ENCODE results near the gene MUC4. TPM values are rescaled to one million over a fixed set of nuclear protein-coding genes. Genes with fewer than 3 reads are reported as not detected.
A peak's percentile ranks its signal among the peaks of the same experiment; 100 is the strongest.

The MUC4 gene
- total and polyA plus RNA-seq, 4 donors, result not detected

DNA sequence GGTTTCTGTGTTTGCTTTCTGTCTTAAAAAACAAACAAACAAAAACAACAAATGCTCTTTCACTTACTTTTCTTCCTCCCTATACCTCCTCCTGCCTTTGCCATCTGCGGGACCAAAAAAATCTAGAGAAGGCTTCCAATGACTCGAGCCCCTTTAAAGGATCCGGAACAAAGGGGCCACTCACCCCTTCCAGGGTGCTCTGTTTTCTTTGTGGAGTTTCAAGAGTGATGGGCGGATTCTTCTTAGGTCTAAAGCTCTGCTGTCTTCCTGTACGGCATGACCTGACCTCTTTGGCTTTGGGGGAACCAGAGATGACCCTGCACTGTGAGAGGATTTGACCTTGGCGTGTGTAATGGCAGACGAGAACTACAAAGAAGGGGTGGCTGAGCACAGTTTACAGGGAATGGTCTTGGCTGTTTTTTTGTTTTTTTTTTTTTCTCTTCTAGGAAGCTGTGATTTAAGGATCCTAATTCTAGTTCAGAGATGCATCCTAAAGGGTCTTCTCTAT lies 93.2 kb downstream of the MUC4 start:
- no peak for TF ChIP-seq YY1 (IDR thresholded peaks at IDR 0.05)
- no peak for TF ChIP-seq HNF4G (IDR thresholded peaks at IDR 0.05)
- no peak for TF ChIP-seq GABPA (IDR thresholded peaks at IDR 0.05 in 1 of 2, conservative IDR thresholded peaks at IDR 0.05 in 1 of 2)
- Histone ChIP-seq H3K27ac (ENCODE audit: low read depth in 1 of 2, low read length in 2 of 2) (no peak overlapping the region), H3K9ac (ENCODE audit: low read depth in 1 of 2, low read length in 2 of 2) (no peak overlapping the region), H3K4me3 (ENCODE audit: low read depth in 1 of 3, low read length in 3 of 3) (no peak overlapping the region), H3K27me3 (ENCODE audit: control insufficient read depth in 4 of 4, insufficient read depth in 4 of 4, low read length in 3 of 4) (no peaks in the 10 kb centered on the region), H3K4me1 (ENCODE audit: control insufficient read depth in 4 of 4, insufficient read depth in 4 of 4, low read length in 3 of 4) (no peaks in the 10 kb centered on the region), H3K9me3 (ENCODE audit: control insufficient read depth in 4 of 4, low read length in 3 of 4) (no peaks in the 10 kb centered on the region), H3K36me3 (ENCODE audit: control insufficient read depth in 4 of 4, insufficient read depth in 3 of 4, low read depth in 1 of 4, low read length in 3 of 4) (peaks cover 0 to 4% (median under 1%) of the 10 kb centered on the region in 4 donors)
- DNase-seq (ENCODE audit: low spot score), result no peak
- WGBS, result 84% methylated on average over 7 of the region's 7 CpGs

DNA sequence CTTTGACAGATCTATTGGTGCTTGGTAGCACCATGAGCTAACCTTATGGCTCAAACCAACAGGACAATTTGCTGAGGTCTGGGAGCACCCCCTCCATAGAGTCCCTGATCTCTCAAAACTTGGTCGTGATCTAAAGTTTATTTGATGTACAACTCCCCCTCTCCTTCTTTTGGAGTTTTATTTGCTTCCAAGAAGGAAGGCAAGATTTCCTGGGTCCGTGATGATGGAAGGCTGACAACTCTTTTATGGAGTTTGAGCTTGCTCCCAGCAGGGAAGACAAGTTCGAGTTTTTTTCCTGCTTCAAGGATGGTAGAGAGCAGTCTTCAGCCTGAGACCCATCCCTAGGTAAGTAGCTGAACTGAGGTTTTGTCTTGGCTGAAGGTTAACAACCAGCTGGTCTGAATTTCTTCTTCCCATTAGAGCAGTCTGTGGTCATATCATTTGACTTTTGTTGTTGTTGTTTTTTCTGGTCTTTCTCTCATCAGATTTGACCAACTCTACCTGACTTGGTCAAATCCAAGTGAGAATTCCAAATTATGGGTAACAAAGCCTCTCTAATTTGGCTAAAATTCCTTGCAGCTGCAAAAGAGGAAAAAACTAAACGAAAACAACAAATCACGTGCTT lies 93.8 kb downstream of the MUC4 start:
- Histone ChIP-seq H3K4me1 (ENCODE audit: control insufficient read depth in 4 of 4, insufficient read depth in 4 of 4, low read length in 3 of 4) (no peaks in the 10 kb centered on the region), H3K27me3 (ENCODE audit: control insufficient read depth in 4 of 4, insufficient read depth in 4 of 4, low read length in 3 of 4) (no peaks in the 10 kb centered on the region), H3K4me3 (ENCODE audit: low read depth in 1 of 3, low read length in 3 of 3) (no peak overlapping the region), H3K9ac (ENCODE audit: low read depth in 1 of 2, low read length in 2 of 2) (no peak overlapping the region), H3K9me3 (ENCODE audit: control insufficient read depth in 4 of 4, low read length in 3 of 4) (no peaks in the 10 kb centered on the region), H3K27ac (ENCODE audit: low read depth in 1 of 2, low read length in 2 of 2) (no peak overlapping the region), H3K36me3 (ENCODE audit: control insufficient read depth in 4 of 4, insufficient read depth in 3 of 4, low read depth in 1 of 4, low read length in 3 of 4) (peaks cover 0 to 4% (median under 1%) of the 10 kb centered on the region in 4 donors)
- 65% methylated on average over 5 of the region's 5 CpGs for WGBS
- TF ChIP-seq, protein P1, sequence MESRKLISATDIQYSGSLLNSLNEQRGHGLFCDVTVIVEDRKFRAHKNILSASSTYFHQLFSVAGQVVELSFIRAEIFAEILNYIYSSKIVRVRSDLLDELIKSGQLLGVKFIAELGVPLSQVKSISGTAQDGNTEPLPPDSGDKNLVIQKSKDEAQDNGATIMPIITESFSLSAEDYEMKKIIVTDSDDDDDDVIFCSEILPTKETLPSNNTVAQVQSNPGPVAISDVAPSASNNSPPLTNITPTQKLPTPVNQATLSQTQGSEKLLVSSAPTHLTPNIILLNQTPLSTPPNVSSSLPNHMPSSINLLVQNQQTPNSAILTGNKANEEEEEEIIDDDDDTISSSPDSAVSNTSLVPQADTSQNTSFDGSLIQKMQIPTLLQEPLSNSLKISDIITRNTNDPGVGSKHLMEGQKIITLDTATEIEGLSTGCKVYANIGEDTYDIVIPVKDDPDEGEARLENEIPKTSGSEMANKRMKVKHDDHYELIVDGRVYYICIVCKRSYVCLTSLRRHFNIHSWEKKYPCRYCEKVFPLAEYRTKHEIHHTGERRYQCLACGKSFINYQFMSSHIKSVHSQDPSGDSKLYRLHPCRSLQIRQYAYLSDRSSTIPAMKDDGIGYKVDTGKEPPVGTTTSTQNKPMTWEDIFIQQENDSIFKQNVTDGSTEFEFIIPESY (IDR thresholded peaks at IDR 0.05), result no peak
- TF ChIP-seq FOXA1 (IDR thresholded peaks at IDR 0.05), result no peak
- TF ChIP-seq, protein P2, sequence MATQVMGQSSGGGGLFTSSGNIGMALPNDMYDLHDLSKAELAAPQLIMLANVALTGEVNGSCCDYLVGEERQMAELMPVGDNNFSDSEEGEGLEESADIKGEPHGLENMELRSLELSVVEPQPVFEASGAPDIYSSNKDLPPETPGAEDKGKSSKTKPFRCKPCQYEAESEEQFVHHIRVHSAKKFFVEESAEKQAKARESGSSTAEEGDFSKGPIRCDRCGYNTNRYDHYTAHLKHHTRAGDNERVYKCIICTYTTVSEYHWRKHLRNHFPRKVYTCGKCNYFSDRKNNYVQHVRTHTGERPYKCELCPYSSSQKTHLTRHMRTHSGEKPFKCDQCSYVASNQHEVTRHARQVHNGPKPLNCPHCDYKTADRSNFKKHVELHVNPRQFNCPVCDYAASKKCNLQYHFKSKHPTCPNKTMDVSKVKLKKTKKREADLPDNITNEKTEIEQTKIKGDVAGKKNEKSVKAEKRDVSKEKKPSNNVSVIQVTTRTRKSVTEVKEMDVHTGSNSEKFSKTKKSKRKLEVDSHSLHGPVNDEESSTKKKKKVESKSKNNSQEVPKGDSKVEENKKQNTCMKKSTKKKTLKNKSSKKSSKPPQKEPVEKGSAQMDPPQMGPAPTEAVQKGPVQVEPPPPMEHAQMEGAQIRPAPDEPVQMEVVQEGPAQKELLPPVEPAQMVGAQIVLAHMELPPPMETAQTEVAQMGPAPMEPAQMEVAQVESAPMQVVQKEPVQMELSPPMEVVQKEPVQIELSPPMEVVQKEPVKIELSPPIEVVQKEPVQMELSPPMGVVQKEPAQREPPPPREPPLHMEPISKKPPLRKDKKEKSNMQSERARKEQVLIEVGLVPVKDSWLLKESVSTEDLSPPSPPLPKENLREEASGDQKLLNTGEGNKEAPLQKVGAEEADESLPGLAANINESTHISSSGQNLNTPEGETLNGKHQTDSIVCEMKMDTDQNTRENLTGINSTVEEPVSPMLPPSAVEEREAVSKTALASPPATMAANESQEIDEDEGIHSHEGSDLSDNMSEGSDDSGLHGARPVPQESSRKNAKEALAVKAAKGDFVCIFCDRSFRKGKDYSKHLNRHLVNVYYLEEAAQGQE (IDR thresholded peaks at IDR 0.05), result no peak
- no peak for DNase-seq (ENCODE audit: low spot score)

DNA sequence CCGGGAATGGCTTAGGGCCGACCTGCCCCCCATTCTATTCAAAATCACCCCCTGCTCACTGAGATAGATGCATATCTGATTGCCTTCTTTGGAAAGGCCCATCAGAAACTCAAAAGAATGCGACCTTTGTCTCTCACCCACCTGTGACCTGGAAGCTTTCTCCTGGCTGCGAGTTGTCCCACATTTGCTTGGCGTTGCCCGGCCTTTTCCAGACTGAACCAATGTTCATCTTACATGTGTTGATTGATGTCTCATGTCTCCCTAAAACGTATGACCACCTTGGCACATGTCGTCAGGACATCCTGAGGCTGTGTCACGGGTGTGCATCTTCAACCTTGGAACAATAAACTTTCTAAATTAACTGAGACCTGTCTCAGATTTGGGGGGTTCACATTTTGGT lies 94.3 kb downstream of the MUC4 start:
- peaks cover 0 to 4% (median under 1%) of the 10 kb centered on the region in 4 donors for H3K36me3 ChIP-seq (ENCODE audit: control insufficient read depth in 4 of 4, insufficient read depth in 3 of 4, low read depth in 1 of 4, low read length in 3 of 4)
- TF ChIP-seq, protein P3, sequence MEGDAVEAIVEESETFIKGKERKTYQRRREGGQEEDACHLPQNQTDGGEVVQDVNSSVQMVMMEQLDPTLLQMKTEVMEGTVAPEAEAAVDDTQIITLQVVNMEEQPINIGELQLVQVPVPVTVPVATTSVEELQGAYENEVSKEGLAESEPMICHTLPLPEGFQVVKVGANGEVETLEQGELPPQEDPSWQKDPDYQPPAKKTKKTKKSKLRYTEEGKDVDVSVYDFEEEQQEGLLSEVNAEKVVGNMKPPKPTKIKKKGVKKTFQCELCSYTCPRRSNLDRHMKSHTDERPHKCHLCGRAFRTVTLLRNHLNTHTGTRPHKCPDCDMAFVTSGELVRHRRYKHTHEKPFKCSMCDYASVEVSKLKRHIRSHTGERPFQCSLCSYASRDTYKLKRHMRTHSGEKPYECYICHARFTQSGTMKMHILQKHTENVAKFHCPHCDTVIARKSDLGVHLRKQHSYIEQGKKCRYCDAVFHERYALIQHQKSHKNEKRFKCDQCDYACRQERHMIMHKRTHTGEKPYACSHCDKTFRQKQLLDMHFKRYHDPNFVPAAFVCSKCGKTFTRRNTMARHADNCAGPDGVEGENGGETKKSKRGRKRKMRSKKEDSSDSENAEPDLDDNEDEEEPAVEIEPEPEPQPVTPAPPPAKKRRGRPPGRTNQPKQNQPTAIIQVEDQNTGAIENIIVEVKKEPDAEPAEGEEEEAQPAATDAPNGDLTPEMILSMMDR (IDR thresholded peaks at IDR 0.05; ENCODE audit: low read depth, low read length, missing input control), result no peak
- TF ChIP-seq, protein P4, sequence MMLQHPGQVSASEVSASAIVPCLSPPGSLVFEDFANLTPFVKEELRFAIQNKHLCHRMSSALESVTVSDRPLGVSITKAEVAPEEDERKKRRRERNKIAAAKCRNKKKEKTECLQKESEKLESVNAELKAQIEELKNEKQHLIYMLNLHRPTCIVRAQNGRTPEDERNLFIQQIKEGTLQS (IDR thresholded peaks at IDR 0.05), result no peak
- TF ChIP-seq RAD21 (IDR thresholded peaks at IDR 0.05) (no peak), HNF4G (IDR thresholded peaks at IDR 0.05) (no peak), YY1 (IDR thresholded peaks at IDR 0.05) (no peak)

More for the DNA sequence above, 94.3 kb downstream of the MUC4 start:
- no peak overlapping the region for H3K9ac ChIP-seq (ENCODE audit: low read depth in 1 of 2, low read length in 2 of 2)
- no peaks in the 10 kb centered on the region for H3K4me1 ChIP-seq (ENCODE audit: control insufficient read depth in 4 of 4, insufficient read depth in 4 of 4, low read length in 3 of 4)
- no peaks in the 10 kb centered on the region for H3K9me3 ChIP-seq (ENCODE audit: control insufficient read depth in 4 of 4, low read length in 3 of 4)
- peak overlapping the region in 1 of 2 donors; percentile 59 for H3K27ac ChIP-seq (ENCODE audit: low read depth in 1 of 2, low read length in 2 of 2)
- no peak for DNase-seq (ENCODE audit: low spot score)
- no peak overlapping the region for H3K4me3 ChIP-seq (ENCODE audit: low read depth in 1 of 3, low read length in 3 of 3)
- no peaks in the 10 kb centered on the region for H3K27me3 ChIP-seq (ENCODE audit: control insufficient read depth in 4 of 4, insufficient read depth in 4 of 4, low read length in 3 of 4)
- 75% methylated on average over 9 of the region's 9 CpGs for WGBS

Data from liver (tissue), 9 donors.